GM20000 (cell line): Measurements from ENCODE around the gene MED27.
"Not testable (repeated sequence)": the region's sequence is repeated elsewhere in the genome, so short reads cannot be mapped to it uniquely, and the experiment has no call there.

Experiments
- DNase-seq: peaks from one replicate; pipeline ENCODE4 v3.0.0; 2012; ENCODE audit warnings: low spot score
- CTCF ChIP-seq: IDR thresholded peaks from 2 replicates; pipeline ENCODE4 v1.5.1; 2012; ENCODE audit warnings: mild to moderate bottlenecking, control low read depth; ENCODE audit errors: extremely low read depth, missing control alignments

The MED27 gene

GRCh38 chr9:131934673-131935072 lies 145.0 kb downstream of the MED27 start:
- DNase-seq = no peak
- no peak for TF ChIP-seq CTCF

GRCh38 chr9:131927091-131927490 lies 152.6 kb downstream of the MED27 start:
- no peak for DNase-seq
- TF ChIP-seq CTCF = no peak

GRCh38 chr9:131926360-131926922 lies 153.2 kb downstream of the MED27 start:
- DNase-seq = no peak
- no peak for TF ChIP-seq CTCF

- DNase-seq = no peak
- no peak for TF ChIP-seq CTCF
Measured at GRCh38 chr9:131925677-131926177, 153.9 kb downstream of the MED27 start.

- DNase-seq = no peak
- no peak for TF ChIP-seq CTCF
Measured at GRCh38 chr9:131923766-131924165, 155.9 kb downstream of the MED27 start.

- no peak for TF ChIP-seq CTCF
- DNase-seq = no peak
Measured at GRCh38 chr9:131923132-131923671, 156.5 kb downstream of the MED27 start.

GRCh38 chr9:131921635-131922034 lies 158.0 kb downstream of the MED27 start:
- DNase-seq = not testable (repeated sequence)

- DNase-seq = no peak
- no peak for TF ChIP-seq CTCF
Measured at GRCh38 chr9:131919216-131919615, 160.5 kb downstream of the MED27 start.
